ENCODE data around the gene AFTPH. TPM values are rescaled to one million over a fixed set of nuclear protein-coding genes. Genes with fewer than 3 reads are reported as not detected.

Gene AFTPH
- total and polyA plus RNA-seq, 7 donors, result 12.0 to 26.8 (median 13.1) TPM

DNA sequence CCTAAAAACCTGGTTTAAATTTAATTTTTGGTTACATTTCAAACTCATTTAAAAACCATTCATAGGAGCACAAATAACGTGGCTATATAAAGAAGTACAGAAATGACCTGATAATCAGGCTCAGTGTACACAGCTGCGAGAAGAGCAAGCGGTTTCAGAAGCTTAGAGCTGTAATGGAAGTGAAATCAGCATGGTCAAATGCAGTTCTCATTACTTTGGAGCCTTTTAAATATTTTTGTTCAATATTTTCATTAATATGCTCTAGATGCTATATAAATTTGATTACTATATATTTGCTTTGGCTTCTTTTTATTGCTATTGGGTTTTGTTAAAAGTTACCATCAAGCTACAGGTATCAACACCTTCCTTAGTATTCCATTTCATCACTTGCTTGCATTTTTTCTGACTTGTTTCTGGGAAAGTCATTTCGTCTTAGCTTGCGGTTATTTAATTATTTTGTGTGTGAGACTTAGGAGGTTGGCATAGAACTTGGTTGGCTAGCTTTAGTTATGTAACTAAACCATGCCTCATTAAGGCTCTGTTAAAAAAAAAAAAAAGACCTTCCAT lies 58.7 kb downstream of the AFTPH start:
- intact Hi-C loops (cut with DNase I), result no loop called here
- H3K27ac ChIP-seq, result no peak overlapping the region
- DNase-seq (no peak), ATAC-seq (no peak)
- no peak overlapping the region for H3K4me3 ChIP-seq
- H3K36me3 ChIP-seq (ENCODE audit: insufficient read depth in 1 of 2, low read depth in 1 of 2), result peaks cover 5 to 66% of the 10 kb centered on the region in 2 donors
- TF ChIP-seq, protein P1, sequence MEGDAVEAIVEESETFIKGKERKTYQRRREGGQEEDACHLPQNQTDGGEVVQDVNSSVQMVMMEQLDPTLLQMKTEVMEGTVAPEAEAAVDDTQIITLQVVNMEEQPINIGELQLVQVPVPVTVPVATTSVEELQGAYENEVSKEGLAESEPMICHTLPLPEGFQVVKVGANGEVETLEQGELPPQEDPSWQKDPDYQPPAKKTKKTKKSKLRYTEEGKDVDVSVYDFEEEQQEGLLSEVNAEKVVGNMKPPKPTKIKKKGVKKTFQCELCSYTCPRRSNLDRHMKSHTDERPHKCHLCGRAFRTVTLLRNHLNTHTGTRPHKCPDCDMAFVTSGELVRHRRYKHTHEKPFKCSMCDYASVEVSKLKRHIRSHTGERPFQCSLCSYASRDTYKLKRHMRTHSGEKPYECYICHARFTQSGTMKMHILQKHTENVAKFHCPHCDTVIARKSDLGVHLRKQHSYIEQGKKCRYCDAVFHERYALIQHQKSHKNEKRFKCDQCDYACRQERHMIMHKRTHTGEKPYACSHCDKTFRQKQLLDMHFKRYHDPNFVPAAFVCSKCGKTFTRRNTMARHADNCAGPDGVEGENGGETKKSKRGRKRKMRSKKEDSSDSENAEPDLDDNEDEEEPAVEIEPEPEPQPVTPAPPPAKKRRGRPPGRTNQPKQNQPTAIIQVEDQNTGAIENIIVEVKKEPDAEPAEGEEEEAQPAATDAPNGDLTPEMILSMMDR (IDR thresholded peaks at IDR 0.05), result no peak
- H3K27me3 ChIP-seq (ENCODE audit: insufficient read depth in 3 of 3, low read length in 2 of 3), result no peaks in the 10 kb centered on the region
- no peaks in the 10 kb centered on the region for H3K4me1 ChIP-seq
- no peaks in the 10 kb centered on the region for H3K9me3 ChIP-seq
- 74 to 87% (median 76%) methylated on average over 5 of the region's 5 CpGs for WGBS, 3 donors

DNA sequence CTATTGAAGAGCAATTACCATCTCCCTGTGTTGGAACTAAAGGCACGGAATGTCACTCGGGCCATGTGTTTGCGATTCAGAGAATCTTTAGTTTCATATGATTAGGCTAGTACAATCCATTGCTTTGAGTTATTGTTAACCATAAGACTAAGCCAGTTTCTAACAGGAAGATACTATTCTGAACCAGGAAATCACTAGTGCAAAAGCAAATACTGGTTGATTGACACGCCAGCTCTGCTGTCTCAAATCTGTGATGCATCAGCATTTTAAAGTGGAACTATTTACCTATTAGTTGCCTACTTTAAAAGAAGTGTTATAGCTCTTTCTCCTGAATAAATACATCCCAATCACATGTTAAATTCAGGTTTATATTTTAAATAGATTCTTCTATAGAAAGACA lies 61.9 kb downstream of the AFTPH start:
- no peak for DNase-seq
- no peaks in the 10 kb centered on the region for H3K9me3 ChIP-seq
- no peaks in the 10 kb centered on the region for H3K4me1 ChIP-seq
- no peak overlapping the region for H3K4me3 ChIP-seq
- H3K36me3 ChIP-seq (ENCODE audit: insufficient read depth in 1 of 2, low read depth in 1 of 2), result peaks cover 4 to 66% of the 10 kb centered on the region in 2 donors
- no peaks in the 10 kb centered on the region for H3K27me3 ChIP-seq (ENCODE audit: insufficient read depth in 3 of 3, low read length in 2 of 3)
- H3K27ac ChIP-seq, result no peak overlapping the region
- intact Hi-C loops (cut with DNase I), result loop anchor here (2.0 to 5.0 kb wide), 2 partner anchors 279 to 281 kb away; no protein-coding TSS in a partner anchor
- no peak for ATAC-seq
- TF ChIP-seq, protein P1 (IDR thresholded peaks at IDR 0.05), result no peak
- 88 to 91% (median 90%) methylated on average over 4 of the region's 4 CpGs for WGBS, 3 donors

DNA sequence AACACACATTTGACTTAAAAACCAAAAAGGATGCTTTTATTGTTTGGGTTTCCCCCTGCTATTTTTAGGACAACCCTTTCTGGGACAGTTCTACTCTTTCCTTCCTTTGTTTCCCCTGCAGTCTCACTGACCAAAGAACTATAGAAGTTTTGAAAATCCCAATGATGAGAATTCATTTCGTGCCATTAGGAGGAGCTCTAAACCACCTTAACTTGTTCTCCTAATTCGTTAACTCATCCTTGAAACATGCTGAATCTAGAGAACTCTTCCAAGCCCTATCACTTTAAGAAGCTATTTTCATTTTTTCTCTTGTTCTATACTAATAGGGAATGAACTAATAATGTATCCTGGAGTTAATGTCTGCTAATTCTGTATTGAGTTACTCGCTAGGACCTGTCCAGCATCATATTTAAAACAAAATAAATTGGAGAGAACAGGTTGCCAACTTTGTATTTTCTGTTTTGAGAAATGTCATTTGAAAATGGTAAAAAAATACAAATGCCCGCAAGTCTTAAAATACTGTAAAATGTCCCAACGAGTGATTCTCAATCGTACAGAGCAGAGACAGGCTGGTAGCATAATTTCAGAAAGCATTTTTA lies 62.9 kb downstream of the AFTPH start:
- DNase-seq (no peak), ATAC-seq (peak; percentile 62 to 84 (median 70))
- TF ChIP-seq, protein P1 (IDR thresholded peaks at IDR 0.05), result peak; percentile 65
- peaks cover 4 to 66% of the 10 kb centered on the region in 2 donors for H3K36me3 ChIP-seq (ENCODE audit: insufficient read depth in 1 of 2, low read depth in 1 of 2)
- H3K4me3 ChIP-seq, result no peak overlapping the region
- intact Hi-C loops (cut with DNase I), result loop anchor here (2.0 to 5.0 kb wide), 2 partner anchors 278 to 280 kb away; no protein-coding TSS in a partner anchor
- no peaks in the 10 kb centered on the region for H3K9me3 ChIP-seq
- 51 to 63% (median 52%) methylated on average over 6 of the region's 6 CpGs for WGBS, 3 donors
- H3K4me1 ChIP-seq, result no peaks in the 10 kb centered on the region
- H3K27me3 ChIP-seq (ENCODE audit: insufficient read depth in 3 of 3, low read length in 2 of 3), result no peaks in the 10 kb centered on the region
- no peak overlapping the region for H3K27ac ChIP-seq

DNA sequence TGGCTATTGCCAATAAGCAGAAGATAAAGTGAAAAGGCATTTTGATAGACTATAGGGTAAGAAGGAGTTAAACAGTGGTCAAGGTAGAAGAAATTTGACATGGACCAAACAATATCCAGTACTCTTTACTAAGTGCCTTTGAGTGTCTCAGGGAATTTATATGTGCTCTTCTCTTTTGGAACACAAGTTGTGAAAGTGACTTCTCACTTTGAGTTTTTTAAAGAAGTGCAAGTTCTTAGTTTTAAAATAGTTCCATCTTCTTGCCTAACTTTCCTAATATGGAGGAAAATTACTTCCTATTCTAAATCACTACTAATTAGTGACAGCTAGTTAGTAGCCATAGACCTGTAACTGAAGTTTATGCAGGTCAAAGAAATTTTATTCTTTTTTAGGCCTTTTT lies 63.4 kb downstream of the AFTPH start:
- TF ChIP-seq, protein P1 (IDR thresholded peaks at IDR 0.05), result no peak
- H3K4me3 ChIP-seq, result no peak overlapping the region
- intact Hi-C loops (cut with DNase I), result loop anchor here (2.0 to 5.0 kb wide), 2 partner anchors 277 to 280 kb away; no protein-coding TSS in a partner anchor

More for the DNA sequence above, 63.4 kb downstream of the AFTPH start:
- Histone ChIP-seq H3K4me1 (peaks cover 4% of the 10 kb centered on the region), H3K36me3 (ENCODE audit: insufficient read depth in 1 of 2, low read depth in 1 of 2) (peaks cover 4 to 65% of the 10 kb centered on the region in 2 donors), H3K27ac (no peak overlapping the region), H3K9me3 (no peaks in the 10 kb centered on the region), H3K27me3 (ENCODE audit: insufficient read depth in 3 of 3, low read length in 2 of 3) (no peaks in the 10 kb centered on the region)
- ATAC-seq, result no peak
- DNase-seq, result no peak

All from psoas muscle (tissue), 8 donors.